HL-60/S4 treated with phorbol 12-myristate 13-acetate at 8.2 ng/mL for 4 days and 3 days (cell line): ENCODE data around the gene DNAJA3.

Experiments used
- in situ Hi-C: fragments of 300-500 bp; cut with MboI; formaldehyde crosslinking; loops from 2 replicates; pipeline ENCODE4 v1.15.0; 2022; ENCODE audit warnings: low sequenced_read_pairs

The DNAJA3 gene

DNA sequence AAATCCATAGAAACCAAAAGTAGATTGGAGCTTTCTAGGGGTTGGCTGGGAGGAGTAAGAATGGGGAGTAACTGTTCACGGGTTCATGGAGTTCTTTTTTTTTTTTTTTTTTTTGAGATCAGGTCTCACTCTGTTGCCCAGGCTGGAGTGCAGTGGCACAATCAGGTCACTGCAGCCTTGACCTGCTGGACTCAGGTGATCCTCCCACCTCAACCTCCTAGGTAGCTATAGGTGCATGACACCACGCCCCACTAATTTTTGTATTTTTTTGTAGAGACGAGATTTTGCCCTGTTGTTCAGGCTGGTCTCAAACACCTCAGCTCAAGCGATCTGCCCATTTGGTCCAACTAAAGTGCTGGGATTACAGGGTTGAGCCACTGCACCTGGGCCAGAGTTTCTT, 47.2 kb downstream of the DNAJA3 start:
- in situ Hi-C loops, result no loop called here

DNA sequence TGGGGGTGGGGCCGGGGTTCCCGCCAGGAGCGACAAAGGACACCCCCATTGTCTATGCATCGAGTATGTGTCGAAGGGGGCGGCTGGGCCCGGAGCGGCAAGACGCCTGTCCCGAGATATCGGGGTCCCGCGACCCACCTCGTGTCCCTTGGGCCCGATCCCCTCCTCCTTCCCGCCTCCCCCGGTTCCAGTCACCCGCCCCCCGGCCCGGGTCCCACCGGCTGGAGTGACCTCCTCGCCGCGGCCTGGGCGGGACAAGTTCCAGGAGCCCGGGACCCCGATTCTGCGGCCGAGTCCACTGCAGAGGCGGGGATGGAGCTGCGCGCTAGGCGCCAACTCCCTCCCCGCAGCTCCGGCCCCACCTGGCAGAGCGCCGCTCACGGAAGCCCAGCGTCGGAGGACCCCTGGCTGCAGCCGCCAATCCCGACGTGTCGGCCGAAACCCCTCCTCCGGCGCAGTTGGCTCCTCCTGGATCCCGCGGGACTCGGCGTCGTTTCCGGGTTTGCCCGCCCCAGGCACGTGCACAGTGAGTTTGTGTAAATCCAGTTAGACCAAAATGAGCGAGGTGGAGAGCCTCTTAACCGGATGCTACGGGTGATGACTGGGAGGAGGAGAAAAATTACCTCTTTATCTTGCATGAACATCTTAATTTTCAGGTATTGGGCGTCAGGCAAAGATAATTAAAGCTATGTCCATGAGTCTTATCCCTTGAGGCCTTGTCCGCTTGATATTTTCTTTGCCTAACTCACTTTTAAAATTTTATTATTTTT, 48.7 kb downstream of the DNAJA3 start, which contains the start of gene NMRAL1:
Gene NMRAL1, minus strand, starts transcription at position 434 of the 770 bp plus-strand sequence. CDS start 493 bp downstream, outside the sequence.
- in situ Hi-C loops, result no loop called here

DNA sequence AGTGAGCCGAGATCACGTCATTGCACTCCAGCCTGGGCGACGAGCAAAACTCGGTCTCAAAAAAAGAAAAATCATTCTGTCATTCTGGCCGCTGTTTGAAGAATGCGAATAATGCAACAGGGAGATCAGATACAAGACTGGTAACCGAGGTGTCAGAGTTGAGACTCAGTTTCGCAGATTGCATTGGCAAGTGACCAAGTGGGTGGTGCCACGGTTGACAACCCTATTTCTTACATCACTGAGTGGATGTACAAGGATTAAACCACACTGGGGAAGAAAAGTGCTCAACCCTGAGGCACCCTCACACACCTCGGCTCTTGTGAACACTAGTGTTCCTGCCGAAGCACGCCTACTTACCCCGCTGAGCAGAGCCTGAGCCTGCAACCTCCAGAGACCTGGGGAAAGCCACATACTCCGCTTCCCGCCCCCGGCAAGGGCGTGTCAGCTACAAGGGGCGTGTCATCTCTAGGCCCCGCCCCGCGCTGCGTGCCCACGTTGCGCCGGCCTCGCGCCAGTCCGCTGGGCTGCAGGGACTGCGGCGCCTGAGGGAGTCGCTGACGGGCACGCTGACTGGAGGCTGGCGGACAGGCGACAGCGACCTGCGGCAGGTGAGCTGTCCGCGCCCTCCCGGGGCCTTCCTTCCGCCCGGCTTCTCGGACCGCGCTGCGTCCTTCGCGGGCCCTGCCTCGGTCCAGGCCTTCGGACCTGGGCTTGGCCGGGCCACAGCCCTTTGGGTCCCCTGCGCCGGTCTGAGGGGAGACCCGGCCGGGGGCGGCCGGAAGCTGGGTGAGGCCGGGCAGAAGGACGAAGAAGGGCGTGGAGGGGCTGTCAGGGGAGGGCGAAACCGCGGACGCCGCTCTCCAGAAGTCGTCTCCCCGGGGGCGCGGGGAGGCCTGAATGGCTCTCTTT, 50.5 kb downstream of the DNAJA3 start, which contains the start of gene HMOX2:
Gene HMOX2, plus strand, starts transcription at position 519 of the 909 bp plus-strand sequence. CDS start 29,127 bp downstream, outside the sequence.
- in situ Hi-C loops, result no loop called here

DNA sequence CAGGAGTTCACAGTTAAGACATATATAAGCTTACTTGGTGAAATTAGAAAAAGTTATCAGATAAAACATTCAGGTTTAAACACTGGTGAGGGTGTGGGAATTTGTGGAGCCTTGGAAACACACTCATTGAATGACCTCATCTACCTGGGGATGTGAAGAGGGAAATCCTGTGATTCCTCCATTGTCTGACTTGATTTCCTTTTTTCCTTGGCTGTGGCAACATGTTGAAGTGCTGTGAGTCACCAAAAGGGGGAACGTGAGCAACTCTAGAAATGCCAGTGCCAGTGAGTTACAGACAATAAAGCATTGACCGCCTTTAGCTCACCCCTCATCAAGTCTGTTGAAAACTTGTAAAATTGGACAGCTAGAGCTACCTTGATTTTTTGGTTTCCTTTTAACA, 52.3 kb downstream of the DNAJA3 start:
- in situ Hi-C loops, result no loop called here

DNA sequence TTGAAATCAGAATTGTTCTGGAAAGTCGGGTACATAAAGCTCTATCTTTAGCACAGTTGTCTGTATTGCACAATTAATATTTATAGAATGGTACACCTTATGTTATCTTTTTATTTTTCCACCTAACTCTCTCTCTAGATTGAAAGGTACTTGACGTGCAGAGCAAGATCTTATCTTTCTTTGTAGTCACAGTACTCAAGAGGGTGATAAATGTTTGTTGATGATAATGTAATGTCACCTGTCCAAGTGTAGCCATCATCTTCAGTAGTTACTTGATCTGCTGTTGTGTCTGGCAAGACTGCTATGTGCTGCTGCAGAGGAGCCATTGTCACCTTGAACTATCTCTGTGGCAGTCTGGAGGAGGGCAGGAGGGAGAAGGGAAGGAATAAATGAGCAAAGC, 55.9 kb downstream of the DNAJA3 start:
- in situ Hi-C loops, result no loop called here

DNA sequence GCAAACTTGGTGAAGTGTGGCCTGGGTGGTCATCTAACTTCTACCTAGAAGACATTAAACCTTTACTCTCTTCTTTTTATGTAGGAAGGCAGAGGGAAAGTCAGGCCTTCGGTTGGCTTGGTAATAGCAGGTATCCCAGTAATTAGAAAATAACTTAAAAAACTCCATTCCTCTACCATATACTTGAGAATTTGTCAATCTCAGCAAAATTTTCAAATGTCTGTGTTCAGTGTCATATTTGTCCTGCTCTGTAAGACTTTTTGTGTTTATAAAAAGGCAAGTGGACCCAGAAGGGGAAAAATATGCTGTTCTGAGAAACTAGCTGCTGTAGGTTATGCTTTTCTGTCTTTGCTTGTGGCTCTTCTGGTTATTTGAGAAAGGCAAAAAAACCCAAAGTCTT, 56.3 kb downstream of the DNAJA3 start:
- in situ Hi-C loops, result no loop called here

DNA sequence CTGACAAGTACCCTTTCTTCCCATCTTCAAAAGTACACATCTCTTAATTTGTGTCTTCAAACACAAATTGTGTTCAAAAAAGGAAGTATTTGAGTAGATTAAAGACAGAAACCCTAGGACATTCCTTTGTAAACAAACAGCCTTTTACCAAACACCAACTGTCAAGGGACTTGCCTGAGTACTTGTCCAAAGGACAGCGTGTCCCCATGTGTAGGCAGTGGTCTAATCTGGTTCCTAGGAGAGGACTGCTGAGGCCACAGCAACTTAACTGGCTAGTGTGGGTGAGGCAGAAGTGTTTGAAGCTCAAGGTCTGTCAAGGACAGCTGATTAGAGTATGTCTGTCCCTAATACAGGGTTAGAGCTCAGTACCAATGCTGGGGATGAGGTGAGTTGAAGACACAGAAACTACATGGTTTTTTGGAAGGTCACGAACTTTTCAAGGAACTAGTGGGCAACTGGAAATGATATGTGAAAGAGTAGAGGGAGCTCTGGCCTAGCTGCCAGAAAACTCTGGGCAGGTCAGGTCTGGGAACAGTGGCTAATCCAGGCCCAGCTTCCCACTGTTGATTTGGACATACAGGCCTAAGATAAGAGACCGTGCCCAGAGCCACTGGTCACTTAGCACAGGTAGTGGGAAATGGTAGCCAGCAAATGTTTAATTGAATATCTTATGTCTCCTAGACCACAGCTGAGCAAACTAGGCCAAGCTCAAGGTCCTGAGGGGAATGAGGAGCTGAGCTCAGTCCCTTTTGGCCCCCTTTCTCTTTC, 60.6 kb downstream of the DNAJA3 start:
- in situ Hi-C loops, result no loop called here

DNA sequence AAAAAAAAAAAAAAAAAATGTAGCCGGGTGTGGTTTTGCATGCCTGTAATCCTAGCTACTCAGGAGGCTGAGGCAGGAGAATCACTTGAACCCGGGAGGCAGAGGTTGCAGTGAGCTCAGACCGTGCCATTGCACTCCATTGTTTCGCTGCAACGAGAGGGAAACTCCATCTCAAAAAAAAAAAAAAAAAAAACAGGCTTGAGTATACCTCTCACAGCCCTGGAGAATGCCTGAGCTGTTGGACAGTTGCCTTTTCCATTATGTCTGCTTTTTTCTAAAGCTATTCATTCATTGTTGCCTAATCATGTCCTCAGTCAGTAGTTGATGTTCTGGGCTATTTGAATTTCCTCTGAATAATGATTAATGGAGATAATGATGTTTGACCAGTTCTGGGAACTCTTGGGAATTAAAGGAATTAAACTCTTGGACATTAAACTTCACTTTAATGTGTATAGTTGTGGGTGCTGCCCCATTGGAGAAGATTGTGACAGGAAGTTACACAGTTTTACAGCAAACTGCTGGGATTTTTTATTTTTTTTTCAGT, 62.4 kb downstream of the DNAJA3 start:
- in situ Hi-C loops, result no loop called here

DNA sequence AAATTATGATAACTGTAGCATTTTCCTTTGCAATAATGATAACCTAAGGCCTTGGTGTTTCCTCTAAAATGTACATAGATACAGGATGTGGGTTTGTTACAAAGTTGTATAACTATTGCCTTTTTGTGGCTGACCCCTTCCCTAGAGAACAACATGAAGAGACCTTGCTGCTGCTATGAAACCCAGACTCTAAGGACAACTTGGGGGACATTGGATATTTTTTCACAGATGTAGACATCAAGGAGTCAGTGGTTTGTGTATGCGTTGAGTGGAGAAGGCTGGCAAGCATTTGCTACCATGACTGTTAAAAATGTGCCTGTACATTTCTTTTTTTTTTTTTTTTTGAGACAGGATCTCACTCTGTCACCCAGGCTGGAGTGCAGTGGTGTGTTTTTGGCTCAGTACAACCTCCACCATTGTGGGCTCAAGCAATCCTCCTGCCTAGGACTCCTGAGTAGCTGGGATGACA, 62.9 kb downstream of the DNAJA3 start:
- in situ Hi-C loops, result no loop called here

DNA sequence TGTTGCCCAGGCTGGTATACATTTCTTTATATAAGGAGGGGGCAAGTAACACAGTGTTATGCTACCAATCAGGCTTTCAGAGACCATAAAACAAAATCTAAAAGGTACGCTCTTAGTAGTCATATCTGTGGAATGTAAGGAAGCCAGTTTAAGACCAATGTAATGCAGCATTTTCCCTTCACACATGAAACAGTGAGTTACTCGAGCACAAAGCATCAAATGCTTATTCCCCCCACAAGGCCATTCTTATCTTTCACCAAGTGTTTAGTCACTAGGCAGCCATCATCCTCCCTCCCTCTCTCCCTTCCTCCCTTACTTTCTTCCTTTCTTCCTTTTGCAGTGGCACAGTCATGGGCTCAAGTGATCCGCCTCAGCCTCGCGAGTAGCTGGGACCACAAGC, 63.4 kb downstream of the DNAJA3 start:
- in situ Hi-C loops, result no loop called here

DNA sequence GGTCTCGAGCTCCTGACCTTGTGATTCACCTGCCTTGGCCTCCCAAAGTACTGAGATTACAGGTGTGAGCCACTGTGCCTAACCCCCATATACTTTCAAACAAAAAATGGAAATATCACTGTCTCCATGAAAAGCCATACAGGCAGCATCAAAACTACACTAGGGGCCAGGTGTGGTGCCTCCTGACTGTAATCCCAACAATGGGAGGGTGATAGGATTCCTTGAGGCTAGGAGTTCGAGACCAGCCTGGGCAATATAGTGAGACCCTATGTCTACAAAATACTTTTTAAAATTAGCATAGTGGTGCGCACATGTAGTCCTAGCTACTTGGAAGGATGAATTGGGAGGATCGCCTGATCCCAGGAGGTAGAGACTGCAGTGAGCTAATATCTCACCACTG, 66.2 kb downstream of the DNAJA3 start:
- in situ Hi-C loops, result no loop called here

DNA sequence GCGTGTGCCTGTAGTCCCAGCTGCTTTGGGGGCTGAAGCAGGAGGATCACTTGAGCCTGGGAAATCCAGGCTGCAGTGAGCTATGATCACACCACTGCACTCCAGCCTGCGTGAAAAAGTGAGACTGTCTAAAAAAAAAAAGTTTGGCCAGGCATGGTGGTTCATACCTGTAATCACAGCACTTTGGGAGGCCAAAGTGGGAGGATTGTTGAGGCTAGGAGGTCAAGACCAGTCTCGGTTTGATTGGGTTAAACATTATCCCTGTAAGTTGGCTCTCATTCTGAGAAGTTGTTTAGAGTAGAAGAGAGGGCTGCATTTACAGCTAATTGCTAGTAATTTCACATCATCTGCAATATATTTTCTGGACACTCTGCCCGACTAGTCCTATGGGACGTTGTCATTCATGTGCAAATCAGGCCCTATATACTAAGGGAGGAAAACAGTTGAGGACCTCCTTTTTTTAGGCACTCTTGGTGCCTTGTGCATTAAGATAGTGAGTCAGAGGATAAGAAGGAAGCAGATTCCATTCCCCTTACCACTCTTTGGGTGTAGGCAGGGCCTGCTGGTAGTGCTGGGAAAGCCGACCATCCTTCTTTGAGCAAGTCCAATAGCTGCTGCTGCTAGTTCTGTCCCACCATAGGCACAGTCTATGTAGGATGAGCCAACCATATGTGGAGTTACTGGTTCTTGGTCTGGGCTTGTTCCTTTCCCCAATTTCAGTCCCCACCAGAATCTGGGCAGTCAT, 69.2 kb downstream of the DNAJA3 start:
- in situ Hi-C loops, result no loop called here

DNA sequence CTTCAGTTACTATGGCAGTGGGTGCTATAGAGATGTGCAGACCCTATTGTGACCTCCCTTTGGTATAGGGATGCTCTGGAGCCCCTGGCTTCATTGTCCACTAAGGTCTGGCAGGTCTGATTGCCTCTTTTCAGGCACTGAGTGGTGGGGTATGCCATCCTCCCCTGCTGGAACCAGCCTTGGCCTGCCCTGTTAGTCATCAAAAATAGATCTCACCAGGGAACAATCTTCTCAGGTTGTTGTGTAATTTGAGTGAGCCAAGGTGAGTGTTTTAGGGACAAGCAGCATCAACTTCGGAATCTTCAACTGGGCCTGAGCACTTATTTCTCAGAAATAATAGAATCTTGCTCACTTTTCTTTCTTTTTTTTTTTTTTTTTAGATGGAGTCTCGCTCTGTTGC, 70.1 kb downstream of the DNAJA3 start:
- in situ Hi-C loops, result no loop called here

DNA sequence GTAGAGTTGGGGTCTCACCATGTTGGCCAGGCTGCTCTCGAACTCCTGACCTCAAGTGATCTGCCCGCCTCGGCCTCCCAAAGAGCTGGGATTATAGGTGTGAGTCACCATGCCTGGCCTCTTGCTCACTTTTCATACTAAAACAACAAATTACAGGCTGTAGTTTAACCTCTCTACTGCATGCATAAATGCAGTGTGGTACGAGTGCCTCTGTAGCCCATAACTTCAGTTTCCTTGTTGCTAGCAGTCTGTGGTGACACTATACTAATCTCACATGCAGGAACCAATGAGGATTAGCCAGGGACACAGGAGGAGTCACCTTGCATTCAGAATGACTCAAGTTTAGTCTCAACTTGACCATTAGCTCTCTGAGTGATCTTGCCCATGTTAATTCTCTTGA, 70.6 kb downstream of the DNAJA3 start:
- in situ Hi-C loops, result no loop called here

DNA sequence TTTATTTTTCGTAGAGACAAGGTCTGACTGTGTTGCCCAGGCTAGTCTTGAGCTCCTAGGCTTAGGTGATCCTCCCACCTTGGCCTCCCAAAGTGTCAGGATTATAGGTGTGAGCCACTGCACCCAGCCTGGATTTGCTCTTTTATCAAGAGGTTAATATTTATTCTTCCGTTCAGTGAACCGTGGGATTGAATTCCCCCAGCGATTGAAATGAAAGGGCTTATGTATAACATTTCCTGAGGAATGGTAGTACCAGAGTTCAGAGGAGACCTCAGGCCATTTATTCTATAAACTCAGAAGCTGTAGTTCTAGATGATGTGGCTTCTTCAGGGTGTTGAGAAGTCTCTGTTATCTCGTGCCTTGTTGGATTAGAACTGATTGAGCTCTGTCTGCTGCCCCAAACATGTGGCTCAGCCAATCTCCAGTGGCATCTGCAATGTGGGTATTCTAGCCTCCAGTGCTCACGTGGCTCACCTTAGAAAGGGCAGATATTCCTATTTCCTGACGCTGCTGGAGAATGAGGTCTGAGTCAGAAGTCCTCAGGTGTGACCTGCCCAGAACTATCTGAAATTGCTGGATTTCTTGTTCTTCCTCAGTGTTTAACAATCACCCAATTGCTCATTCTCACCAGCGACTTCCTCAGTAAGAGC, 73.0 kb downstream of the DNAJA3 start:
- in situ Hi-C loops, result no loop called here

DNA sequence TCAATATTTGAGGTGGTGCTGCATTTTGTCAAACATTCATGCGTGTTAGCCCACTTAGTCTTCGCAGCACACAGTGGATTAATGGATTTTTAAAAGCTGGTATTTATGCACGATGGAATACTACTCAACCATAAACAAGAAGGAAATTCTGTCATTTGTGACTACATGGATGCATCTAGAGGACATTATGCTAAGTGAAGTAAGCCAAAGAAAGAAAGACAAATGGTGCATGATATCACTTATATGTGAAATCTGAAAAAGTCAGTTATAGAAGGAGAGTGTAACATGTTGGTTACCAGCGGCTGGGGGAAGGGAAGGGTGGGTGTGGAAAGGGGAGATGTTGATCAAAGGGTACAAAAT, 73.5 kb downstream of the DNAJA3 start:
- in situ Hi-C loops, result no loop called here

DNA sequence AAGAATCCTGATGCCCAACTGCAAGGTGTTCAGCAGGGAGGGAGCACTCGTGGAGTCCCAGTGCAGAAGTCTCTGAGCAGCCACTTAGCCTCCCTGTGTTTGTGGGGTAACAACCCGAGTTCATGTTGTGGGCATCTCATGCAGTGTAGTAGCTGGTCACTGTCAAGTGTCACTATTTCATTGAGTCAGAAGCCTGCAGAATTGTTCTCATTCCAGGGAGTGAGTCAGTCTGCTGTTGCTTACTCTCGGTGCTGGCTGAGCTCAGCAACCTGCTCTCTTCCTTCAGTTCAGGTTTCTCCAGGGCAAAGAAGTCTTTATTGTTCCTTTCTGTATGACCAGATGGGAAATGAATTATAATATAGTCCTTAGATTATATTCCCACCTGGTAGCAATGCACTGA, 74.6 kb downstream of the DNAJA3 start:
- in situ Hi-C loops, result no loop called here

DNA sequence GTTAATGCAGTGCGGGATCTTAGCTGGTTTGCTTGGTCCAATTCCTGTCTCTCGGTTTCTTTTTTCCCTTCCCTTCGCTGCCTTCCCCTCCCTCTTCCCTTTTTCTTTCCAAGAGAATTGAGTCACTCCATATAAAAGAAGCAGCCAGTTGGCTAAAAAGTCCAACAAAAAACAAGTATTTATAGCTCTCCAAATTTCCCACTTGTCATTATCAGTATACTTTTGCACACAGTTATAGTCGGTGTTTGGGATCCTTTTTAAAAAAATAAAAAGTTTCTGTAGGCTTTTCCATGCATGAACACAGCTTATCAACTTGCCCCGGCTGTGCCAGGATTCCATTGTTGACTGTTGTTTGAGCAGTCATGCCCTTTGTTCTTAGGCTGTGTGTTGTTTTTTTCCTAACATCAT, 75.4 kb downstream of the DNAJA3 start:
- in situ Hi-C loops, result no loop called here

DNA sequence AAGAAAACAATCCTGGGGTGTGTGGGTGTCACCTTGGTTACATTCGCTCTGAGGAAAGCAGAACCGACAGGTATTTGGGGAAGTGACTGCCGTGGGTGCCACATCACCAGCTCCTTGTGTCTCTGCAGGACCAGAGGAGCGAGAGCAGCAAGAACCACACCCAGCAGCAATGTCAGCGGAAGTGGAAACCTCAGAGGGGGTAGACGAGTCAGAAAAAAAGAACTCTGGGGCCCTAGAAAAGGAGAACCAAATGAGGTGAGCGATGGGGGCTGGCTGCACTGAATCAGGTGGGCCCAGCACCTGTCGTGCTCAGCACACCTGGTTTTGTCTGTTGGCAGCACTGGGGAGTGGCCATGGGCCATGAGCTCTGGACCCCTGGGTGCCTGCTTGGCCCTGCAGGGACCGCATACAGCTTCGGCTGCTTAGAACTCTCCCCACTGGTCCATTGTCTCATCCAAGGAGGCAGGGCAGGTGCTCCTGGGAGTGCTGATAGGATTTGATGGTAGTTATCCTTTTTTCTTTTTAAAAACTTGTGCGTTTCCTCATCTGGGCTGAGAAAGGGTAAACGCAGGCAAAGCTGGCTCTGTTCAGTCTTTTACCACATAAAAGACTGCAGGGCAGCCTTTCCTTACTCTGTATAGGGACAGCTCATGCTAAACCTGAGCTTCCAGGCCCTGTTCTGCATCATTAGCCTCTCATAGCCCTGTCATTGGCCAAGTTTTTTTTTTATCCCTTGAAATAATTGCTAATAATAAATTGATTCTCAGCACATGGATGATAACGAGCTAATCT, 79.9 kb downstream of the DNAJA3 start:
- in situ Hi-C loops, result no loop called here
